Peyer's patch (tissue), 4 donors: ENCODE measurements around the gene RBM39.
"Not testable (repeated sequence)": the region's sequence is repeated elsewhere in the genome, so short reads cannot be mapped to it uniquely, and the experiment has no call there.

Experiments
- POLR2A ChIP-seq, 2 donors: fragments of 450-650 bp; IDR thresholded peaks; one replicate each; pipeline ENCODE4 v1.5.1; 2017; ENCODE audit warnings: antibody characterized with exemption in 2 of 2, mild to moderate bottlenecking in 2 of 2, moderate library complexity in 2 of 2
- TF ChIP-seq, protein P1 (sequence below), 6 experiments: fragments of 450-650 bp in 4 of 6; fragments of 200-600 bp in 2 of 6; sonication (generic) in 1 of 6; IDR thresholded peaks; one replicate each; pipeline ENCODE4 v1.5.1; 2017 to 2019; ENCODE audit warnings: antibody characterized with exemption in 6 of 6, mild to moderate bottlenecking in 3 of 6, moderate library complexity in 1 of 6

GRCh38 chr20:35718321-35718720, 23.7 kb downstream of the RBM39 start:
- TF ChIP-seq, protein P1, sequence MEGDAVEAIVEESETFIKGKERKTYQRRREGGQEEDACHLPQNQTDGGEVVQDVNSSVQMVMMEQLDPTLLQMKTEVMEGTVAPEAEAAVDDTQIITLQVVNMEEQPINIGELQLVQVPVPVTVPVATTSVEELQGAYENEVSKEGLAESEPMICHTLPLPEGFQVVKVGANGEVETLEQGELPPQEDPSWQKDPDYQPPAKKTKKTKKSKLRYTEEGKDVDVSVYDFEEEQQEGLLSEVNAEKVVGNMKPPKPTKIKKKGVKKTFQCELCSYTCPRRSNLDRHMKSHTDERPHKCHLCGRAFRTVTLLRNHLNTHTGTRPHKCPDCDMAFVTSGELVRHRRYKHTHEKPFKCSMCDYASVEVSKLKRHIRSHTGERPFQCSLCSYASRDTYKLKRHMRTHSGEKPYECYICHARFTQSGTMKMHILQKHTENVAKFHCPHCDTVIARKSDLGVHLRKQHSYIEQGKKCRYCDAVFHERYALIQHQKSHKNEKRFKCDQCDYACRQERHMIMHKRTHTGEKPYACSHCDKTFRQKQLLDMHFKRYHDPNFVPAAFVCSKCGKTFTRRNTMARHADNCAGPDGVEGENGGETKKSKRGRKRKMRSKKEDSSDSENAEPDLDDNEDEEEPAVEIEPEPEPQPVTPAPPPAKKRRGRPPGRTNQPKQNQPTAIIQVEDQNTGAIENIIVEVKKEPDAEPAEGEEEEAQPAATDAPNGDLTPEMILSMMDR (IDR thresholded peaks at IDR 0.05), result not testable (repeated sequence)
- not testable (repeated sequence) for TF ChIP-seq POLR2A (IDR thresholded peaks at IDR 0.05)
